COLO668 (cell line): ENCODE measurements around the gene BMP6.
A peak's percentile ranks its signal among the peaks of the same experiment; 100 is the strongest.

Source experiments
- DNase-seq: peaks from one replicate; lab custom pipeline; 2025; ENCODE audit not compliant: unreplicated experiment; lab: John Stamatoyannopoulos, UW

The BMP6 gene

GRCh38 chr6:7747016-7747415, 21.1 kb downstream of the BMP6 start:
- DNase-seq = no peak

DNA sequence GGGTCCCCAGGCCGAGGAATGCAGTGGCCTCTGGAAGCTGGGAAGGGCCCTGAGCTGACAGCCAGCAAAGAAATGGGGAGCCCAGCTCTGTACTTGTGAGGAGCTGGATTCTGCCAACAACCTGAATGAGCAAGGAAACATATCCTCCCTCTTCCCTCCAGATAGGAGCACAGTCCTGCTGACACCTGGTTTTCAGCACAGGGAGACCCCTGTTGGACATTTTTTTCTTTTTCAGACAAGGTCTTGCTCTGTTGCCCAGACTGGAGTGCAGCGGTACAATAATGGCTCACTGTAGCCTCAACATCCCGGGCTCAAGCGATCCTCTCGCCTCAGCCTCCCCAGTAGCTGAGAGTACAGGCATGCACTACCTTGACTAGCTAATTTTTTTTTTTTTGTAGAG, 21.5 kb downstream of the BMP6 start:
- DNase-seq = no peak

DNA sequence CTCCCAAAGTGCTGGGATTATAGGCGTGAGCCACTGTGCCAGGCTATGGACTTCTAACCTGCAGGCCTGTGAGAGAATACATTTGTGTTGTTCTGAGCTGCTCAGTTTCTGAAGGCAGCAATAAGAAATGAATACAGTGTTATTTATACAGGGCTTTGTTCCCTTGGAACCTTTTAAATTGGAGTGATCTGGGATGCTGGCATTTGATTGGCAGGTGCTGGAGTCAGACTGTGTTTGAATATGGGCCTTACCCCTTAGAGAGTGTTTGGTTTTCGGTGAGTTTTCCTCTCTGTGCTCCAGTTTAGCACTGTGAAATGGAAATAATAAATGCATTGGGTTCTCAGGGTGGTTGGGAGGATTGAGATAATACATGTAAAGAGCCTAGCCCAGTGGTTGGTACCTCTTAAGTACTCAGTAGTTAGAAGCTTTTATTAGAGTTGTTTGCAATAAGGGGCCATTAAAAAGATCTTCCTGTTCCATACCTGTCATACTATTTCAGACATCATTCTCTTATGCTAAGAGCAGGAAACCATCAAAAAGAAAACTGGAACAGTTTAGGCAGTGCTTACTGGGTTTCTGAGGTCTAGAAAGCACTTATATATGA, 22.1 kb downstream of the BMP6 start:
- no peak for DNase-seq

GRCh38 chr6:7749478-7749877, 23.6 kb downstream of the BMP6 start:
- no peak for DNase-seq

- no peak for DNase-seq
These were observed 24.3 kb downstream of the BMP6 start for GRCh38 chr6:7750197-7750596.

- no peak for DNase-seq
These were observed 32.6 kb downstream of the BMP6 start for GRCh38 chr6:7758456-7758855.

DNA sequence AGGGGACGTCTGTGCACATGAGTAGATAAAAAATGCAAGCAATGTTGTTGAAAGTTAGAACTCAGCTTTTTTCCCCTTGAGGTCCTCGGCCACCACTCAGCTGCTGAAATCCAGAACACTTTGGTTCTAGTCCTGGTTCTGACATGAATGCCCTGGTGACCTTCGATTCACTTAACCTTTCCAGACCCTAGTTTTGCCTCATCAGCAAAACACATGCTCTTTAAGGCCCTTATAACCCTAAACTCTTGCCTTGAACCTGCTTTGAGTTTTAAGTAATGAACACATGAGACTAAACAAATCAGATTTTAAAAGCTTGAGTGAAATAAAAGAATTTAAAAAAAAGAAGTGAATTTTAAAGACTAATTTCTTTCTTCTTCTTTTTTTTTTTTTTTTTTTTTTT, 33.4 kb downstream of the BMP6 start:
- no peak for DNase-seq

- no peak for DNase-seq
These were observed 35.2 kb downstream of the BMP6 start for GRCh38 chr6:7761051-7761450.

GRCh38 chr6:7762760-7763159, 36.9 kb downstream of the BMP6 start:
- no peak for DNase-seq

GRCh38 chr6:7763881-7764280, 38.0 kb downstream of the BMP6 start:
- DNase-seq = peak; percentile 2

DNA sequence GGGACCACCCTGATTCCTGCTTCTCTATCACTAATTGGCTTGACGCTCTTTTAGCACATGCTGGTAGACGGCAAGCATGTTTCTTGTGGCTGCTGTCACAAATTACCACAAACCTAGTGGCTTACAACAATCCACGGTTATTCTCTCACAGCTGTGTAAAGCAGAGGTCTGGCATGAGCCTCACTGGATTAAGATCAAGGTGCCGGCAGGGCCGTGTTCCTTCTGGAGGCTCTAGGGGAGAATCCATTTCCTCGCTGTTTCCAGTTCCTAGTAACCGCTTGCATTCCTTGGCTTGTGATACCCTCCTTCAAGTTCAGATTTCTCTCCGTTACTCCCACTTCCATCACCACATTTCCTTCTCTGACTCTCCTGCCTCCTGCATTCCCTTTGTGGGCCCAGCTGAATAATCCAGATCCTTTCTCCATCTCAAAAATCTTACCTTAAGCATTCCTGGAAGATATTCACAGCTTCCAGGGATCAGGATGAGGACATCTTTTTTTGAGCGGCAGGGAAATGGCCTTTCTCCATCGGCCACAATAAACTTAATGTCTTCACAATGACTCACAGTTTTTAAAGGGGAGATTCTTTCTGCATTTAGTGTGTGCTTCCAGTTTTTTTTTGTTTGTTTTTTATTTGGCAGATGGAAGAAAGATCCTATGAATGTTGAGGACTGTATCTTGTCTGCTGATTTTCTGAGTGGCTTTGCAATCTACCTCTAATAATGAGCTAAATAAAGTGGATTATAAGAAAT, 39.9 kb downstream of the BMP6 start:
- no peak for DNase-seq

GRCh38 chr6:7769702-7770101, 43.8 kb downstream of the BMP6 start:
- DNase-seq = no peak

GRCh38 chr6:7770111-7770510, 44.2 kb downstream of the BMP6 start:
- no peak for DNase-seq

DNA sequence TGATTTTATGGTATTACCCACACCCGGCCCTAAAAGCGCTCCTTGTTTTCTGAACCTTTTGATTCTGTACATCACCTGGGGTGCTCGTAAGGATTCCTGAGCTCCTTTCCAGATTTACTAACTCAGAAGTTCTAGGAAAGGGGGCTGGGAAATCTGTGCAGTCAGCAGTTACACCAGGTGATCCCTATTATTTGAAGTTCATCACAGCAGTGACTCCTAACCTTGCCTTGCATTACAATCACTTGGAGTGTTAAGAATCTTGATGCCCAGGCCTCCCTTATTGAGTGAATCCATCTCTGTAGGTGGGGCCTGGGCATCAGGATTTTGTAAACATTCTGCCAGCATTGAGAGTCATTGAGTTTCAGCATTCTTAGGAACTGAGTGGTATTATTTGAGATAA, 44.7 kb downstream of the BMP6 start:
- no peak for DNase-seq

DNA sequence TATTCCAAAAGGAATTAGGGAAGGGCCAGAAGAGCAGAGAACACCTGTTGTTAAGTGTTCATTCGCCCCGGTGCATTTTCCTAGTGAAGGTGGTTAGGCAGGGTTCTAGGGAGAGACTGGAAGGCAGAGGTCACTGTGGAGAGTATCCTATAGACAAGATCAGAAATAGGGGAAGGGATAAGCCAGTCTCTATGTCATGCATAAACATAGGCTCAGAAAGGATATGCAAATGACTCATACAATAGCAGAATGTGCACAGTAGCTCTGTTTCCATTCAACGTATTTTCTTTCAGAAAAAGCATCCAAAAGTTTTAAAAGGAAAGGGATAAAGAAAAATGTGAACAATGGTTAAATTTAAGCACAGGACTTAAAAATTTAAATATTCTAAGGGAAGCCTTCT, 47.4 kb downstream of the BMP6 start:
- no peak for DNase-seq

DNA sequence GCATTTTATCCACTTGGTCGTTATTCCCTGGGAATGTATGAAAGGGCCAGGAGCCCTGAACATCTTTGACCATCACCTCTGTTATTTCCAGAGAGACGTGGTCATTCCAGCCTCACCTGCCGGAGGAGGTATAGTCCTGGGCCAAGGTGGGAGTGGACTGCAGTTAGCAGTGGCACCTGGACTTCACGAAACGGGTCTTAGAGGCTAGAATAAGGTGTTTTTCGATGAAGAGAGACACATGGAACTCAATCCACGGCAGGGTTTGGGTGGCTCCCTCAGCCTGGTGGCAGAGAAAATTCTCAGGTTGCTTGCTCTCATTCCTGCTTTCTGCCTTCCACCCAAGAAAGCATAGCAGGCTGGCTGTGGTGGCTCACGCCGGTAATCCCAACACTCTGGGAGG, 48.0 kb downstream of the BMP6 start:
- no peak for DNase-seq

DNA sequence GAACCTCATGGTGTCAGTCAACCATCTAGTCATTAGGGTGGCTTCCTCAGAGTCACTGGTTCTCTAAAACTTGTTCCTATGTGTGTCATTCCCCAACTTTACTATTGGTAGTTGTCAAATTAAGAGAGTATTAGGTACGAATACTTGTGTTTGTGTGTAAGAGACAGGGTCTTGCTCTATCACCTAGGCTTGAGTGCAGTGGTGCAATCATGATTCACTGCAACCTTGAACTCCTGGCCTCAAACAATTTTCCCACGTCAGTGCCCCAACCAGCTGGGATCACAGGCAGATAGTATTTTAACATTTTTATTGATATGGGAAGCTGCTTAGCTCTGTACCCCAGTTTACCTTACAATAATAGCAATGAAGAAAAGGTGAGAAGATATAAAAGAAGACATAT, 50.6 kb downstream of the BMP6 start:
- no peak for DNase-seq

DNA sequence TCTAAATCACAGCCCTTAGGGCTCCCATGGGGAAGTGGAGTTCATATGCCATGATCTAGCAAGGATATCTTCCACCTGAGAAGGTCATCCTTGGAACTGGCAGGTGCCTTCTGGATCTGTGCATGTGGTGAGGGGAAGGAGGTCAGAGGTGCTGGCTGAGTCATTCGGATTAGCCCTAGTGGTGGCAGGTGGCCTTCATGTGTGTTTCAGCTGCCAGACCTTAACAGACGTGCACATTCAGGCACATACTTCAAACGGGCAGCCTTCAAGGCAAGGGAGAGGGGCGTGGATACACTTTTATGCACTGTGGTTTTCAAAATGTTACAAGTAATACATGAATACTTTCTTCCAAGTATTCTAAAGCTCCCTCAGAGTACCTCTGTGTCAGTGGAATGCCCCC, 51.2 kb downstream of the BMP6 start:
- peak; percentile 13 for DNase-seq

DNA sequence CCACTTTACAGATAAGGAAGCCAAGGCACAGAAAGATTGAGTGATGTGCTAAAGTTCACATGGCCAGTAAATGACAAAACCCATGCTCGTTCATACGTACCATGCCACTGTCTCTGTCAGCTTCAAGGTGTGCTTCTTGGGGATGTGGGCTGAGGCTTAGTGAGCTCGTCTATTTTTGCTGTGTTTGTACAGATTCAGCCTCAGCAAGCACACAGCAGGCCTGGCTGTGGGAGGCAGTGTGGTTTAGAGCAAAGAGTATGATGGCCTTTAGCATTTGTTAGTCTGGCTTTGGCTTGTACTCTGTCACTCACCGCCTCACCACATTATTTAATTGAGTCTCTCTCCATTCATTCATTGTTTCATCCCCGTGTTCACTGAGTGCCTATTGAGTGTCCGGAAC, 55.3 kb downstream of the BMP6 start:
- DNase-seq = no peak

DNA sequence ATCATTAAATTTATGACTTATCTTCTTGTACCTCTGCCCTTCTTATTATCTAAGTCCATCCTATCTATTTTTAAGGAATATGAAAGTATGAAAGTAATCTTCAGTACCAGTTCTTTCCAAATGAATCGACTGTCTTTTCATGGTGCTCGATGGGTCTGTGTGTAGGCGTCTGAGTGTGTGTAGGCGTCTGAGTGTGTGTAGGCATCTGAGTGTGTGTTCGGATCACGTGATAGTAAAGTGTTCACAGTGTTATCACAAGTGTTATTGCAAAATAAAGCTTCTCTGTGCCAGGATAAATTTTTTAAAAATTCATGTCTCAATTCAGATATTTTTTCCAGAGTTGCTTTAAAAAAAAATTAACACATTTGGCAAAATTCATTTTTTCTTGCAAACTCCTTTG, 58.3 kb downstream of the BMP6 start:
- DNase-seq = no peak

GRCh38 chr6:7784706-7785105, 58.8 kb downstream of the BMP6 start:
- no peak for DNase-seq

DNA sequence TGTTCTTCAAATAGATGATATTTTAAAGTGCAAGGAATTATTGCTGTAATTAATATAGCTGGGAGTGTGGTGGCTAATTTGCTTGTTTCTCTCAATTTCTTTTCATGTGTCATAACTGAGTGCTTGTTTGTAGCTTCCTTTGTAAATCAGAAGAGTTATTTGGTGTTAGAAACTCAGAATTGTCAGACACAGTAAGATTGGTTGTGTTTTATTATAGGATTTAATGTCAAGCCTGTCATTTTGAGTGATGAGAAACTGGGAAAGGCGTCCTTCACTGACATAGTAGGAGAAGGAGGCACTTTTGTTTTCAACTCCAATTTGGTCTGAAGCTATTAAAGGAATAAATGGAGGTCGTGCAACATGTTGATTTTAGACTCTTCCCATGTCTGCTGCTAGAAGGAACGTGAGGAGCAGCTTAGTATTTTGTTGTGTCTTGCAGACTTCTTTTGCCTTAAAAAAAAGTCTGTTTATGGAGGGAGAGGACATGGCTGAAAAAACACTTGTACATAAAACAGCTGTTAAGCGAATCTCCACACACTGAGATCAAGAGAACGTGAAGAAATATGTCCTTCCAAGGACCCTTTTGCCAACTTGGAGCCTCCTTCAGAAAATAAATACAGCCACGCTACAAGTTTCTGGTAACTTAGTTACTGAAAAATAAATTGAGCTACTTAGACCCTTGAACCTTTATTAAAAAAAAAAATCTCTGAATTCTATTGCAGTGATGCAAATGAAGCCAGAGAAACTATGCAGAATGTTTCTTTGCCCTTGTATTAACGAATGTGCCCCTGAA, 59.5 kb downstream of the BMP6 start:
- DNase-seq = no peak
